8988T (cell line): ENCODE measurements around the gene ZNF580.
A peak's percentile ranks its signal among the peaks of the same experiment; 100 is the strongest.

Source experiments
- DNase-seq: peaks from one replicate; pipeline ENCODE4 v3.0.0; 2011

The ZNF580 gene

GRCh38 chr19:55663846-55664536, 23.2 kb downstream of the ZNF580 start:
- DNase-seq = no peak

- DNase-seq = no peak
Measured at GRCh38 chr19:55666343-55667005, 25.7 kb downstream of the ZNF580 start.

- DNase-seq = no peak
Measured at GRCh38 chr19:55667006-55667381, 26.2 kb downstream of the ZNF580 start.

GRCh38 chr19:55667511-55667910, 26.7 kb downstream of the ZNF580 start:
- no peak for DNase-seq

- no peak for DNase-seq
Measured at GRCh38 chr19:55667958-55668357, 27.2 kb downstream of the ZNF580 start.

GRCh38 chr19:55668603-55669348, 28.0 kb downstream of the ZNF580 start:
- DNase-seq = no peak

- DNase-seq = no peak
Measured at GRCh38 chr19:55669418-55670279, 28.8 kb downstream of the ZNF580 start.

GRCh38 chr19:55670280-55671053, 29.7 kb downstream of the ZNF580 start:
- no peak for DNase-seq

GRCh38 chr19:55671054-55671378, 30.2 kb downstream of the ZNF580 start:
- DNase-seq = no peak

GRCh38 chr19:55672418-55672817, 31.6 kb downstream of the ZNF580 start:
- DNase-seq = no peak

- no peak for DNase-seq
Measured at GRCh38 chr19:55673465-55673864, 32.7 kb downstream of the ZNF580 start.

- DNase-seq = no peak
Measured at GRCh38 chr19:55673889-55674288, 33.1 kb downstream of the ZNF580 start.

- no peak for DNase-seq
Measured at GRCh38 chr19:55674459-55674840, 33.6 kb downstream of the ZNF580 start.

GRCh38 chr19:55674841-55675660, 34.2 kb downstream of the ZNF580 start, which contains the start of gene EPN1:
Gene EPN1 (plus strand): TSS chr19:55675226. CDS start chr19:55678628, 3,402 bp downstream.
- peak; percentile 92 for DNase-seq

GRCh38 chr19:55675661-55676354, 35.0 kb downstream of the ZNF580 start:
- DNase-seq = no peak

- DNase-seq = no peak
Measured at GRCh38 chr19:55676383-55676782, 35.6 kb downstream of the ZNF580 start.

GRCh38 chr19:55676889-55677505, 36.2 kb downstream of the ZNF580 start:
- DNase-seq = no peak

GRCh38 chr19:55677572-55678028, 36.8 kb downstream of the ZNF580 start:
- no peak for DNase-seq

- DNase-seq = no peak
Measured at GRCh38 chr19:55678121-55678671, 37.4 kb downstream of the ZNF580 start.
